Stimulated activated CD4-positive, alpha-beta T cell treated with anti-CD3 and anti-CD28 coated beads, Interleukin-4, amount 100 ng/mL, for 24 hours (primary cell): ENCODE results near the gene ACIN1.
"Not testable (repeated sequence)": the region's sequence is repeated elsewhere in the genome, so short reads cannot be mapped to it uniquely, and the experiment has no call there.

ENCODE experiments used
- DNase-seq: peaks from one replicate; pipeline ENCODE4 v3.0.0-alpha.2; 2020

ACIN1 gene

GRCh38 chr14:23121361-23121771 is 26.4 kb upstream of the ACIN1 start:
- DNase-seq = no peak

- peak; percentile 85 for DNase-seq
These were observed 25.8 kb upstream of the ACIN1 start for GRCh38 chr14:23120541-23121251.

- no peak for DNase-seq
These were observed 24.7 kb upstream of the ACIN1 start for GRCh38 chr14:23119363-23120327.

GRCh38 chr14:23118506-23119362 is 23.8 kb upstream of the ACIN1 start, which contains the start of gene CEBPE:
TSS of gene CEBPE (minus strand) at chr14:23119255. CDS start at chr14:23119091, 164 bp downstream.
- DNase-seq = no peak

- DNase-seq = no peak
These were observed 22.6 kb upstream of the ACIN1 start for GRCh38 chr14:23117371-23118020.

GRCh38 chr14:23115918-23116317 is 21.0 kb upstream of the ACIN1 start:
- DNase-seq = no peak

GRCh38 chr14:23115039-23115731 is 20.2 kb upstream of the ACIN1 start:
- no peak for DNase-seq

- DNase-seq = no peak
These were observed 19.7 kb upstream of the ACIN1 start for GRCh38 chr14:23114669-23115038.

- no peak for DNase-seq
These were observed 19.2 kb upstream of the ACIN1 start for GRCh38 chr14:23114120-23114458.

- DNase-seq = no peak
These were observed 18.6 kb upstream of the ACIN1 start for GRCh38 chr14:23113431-23114119.

GRCh38 chr14:23112359-23113178 is 17.6 kb upstream of the ACIN1 start:
- DNase-seq = no peak

- DNase-seq = no peak
These were observed 15.8 kb upstream of the ACIN1 start for GRCh38 chr14:23110579-23111365.

GRCh38 chr14:23109769-23110168 is 14.8 kb upstream of the ACIN1 start:
- DNase-seq = no peak

- not testable (repeated sequence) for DNase-seq
These were observed 13.2 kb upstream of the ACIN1 start for GRCh38 chr14:23108169-23108568.

GRCh38 chr14:23107620-23108019 is 12.7 kb upstream of the ACIN1 start:
- not testable (repeated sequence) for DNase-seq

- DNase-seq = no peak
These were observed 11.8 kb upstream of the ACIN1 start for GRCh38 chr14:23106747-23107045.

- no peak for DNase-seq
These were observed 10.4 kb upstream of the ACIN1 start for GRCh38 chr14:23105348-23105824.

- DNase-seq = no peak
These were observed 9.8 kb upstream of the ACIN1 start, which contains the start of gene CIROP for GRCh38 chr14:23104591-23105347. TSS of gene CIROP (minus strand) at chr14:23104989. CDS start at chr14:23104920, 69 bp downstream.
